Osteoblast (primary cell): ENCODE data around the gene POU6F2. TPM values are rescaled to one million over a fixed set of nuclear protein-coding genes. Genes with fewer than 3 reads are reported as not detected.

ENCODE experiments used
- DNase-seq: peaks from one replicate; pipeline ENCODE4 v3.0.0; 2011; ENCODE audit warnings: low spot score, mixed read lengths; ENCODE audit not compliant: insufficient read length; ENCODE audit errors: missing footprints
- H2AFZ ChIP-seq: 2 replicates; pipeline ENCODE4 v1.6.0; 2011; ENCODE audit warnings: mild to moderate bottlenecking, low read length
- H3K27ac ChIP-seq: 2 replicates; pipeline ENCODE4 v1.5.1; 2011; ENCODE audit warnings: mild to moderate bottlenecking, low read depth, low read length, moderate library complexity
- H3K27me3 ChIP-seq: 2 replicates; pipeline ENCODE4 v1.6.0; 2012; ENCODE audit warnings: mild to moderate bottlenecking, control low read depth, inconsistent platforms, low read length, moderate library complexity; ENCODE audit not compliant: insufficient read depth
- H3K36me3 ChIP-seq: 2 replicates; pipeline ENCODE4 v1.5.1; 2011; ENCODE audit warnings: mild to moderate bottlenecking, low read length, control low read depth, moderate library complexity; ENCODE audit not compliant: insufficient read depth
- H3K4me1 ChIP-seq: 2 replicates; pipeline ENCODE4 v1.5.1; 2011; ENCODE audit warnings: mild to moderate bottlenecking, low read length, control low read depth, moderate library complexity; ENCODE audit not compliant: insufficient read depth
- H3K4me2 ChIP-seq: 2 replicates; pipeline ENCODE4 v1.6.0; 2011; ENCODE audit warnings: mild to moderate bottlenecking, low read length; ENCODE audit not compliant: insufficient read depth
- H3K4me3 ChIP-seq: fragments of 200-600 bp; sonication (generic); 3 replicates; pipeline ENCODE4 v1.5.1; 2012; ENCODE audit warnings: mild to moderate bottlenecking, low read length, inconsistent platforms; ENCODE audit not compliant: insufficient read depth
- H3K79me2 ChIP-seq: 2 replicates; pipeline ENCODE4 v1.6.0; 2012; ENCODE audit warnings: mild to moderate bottlenecking, low read length, control low read depth, inconsistent platforms; ENCODE audit not compliant: insufficient read depth
- H3K9me3 ChIP-seq: 2 replicates; pipeline ENCODE4 v1.5.1; 2011; ENCODE audit warnings: low read depth, low read length, control low read depth
- H4K20me1 ChIP-seq: 2 replicates; pipeline ENCODE4 v1.6.0; 2012; ENCODE audit warnings: mild to moderate bottlenecking, low read length, control low read depth; ENCODE audit not compliant: insufficient read depth
- total RNA-seq: library from RNA; depleted of rRNA; stranded (reverse); fragments of >200 nt; gene quantifications from 2 replicates; pipeline ENCODE4 v1.2.3, GENCODE V29; 2012
- TF ChIP-seq, protein P1 (sequence below): IDR thresholded peaks from 2 replicates; pipeline ENCODE4 v1.5.1; 2011; ENCODE audit warnings: mild to moderate bottlenecking, low read depth, low read length, moderate library complexity; ENCODE audit errors: extremely low read depth

Gene POU6F2
- total RNA-seq, 1 donor: not detected

GRCh38 chr7:39125846-39126245 lies 148.1 kb downstream of the POU6F2 start:
- Histone ChIP-seq H3K27me3 (no peaks in the 10 kb centered on the region), H3K4me1 (no peaks in the 10 kb centered on the region), H3K4me2 (no peak overlapping the region), H3K27ac (no peak overlapping the region), H2AFZ (no peak overlapping the region), H3K79me2 (no peaks in the 10 kb centered on the region), H3K4me3 (no peak overlapping the region), H3K9me3 (no peaks in the 10 kb centered on the region), H4K20me1 (no peaks in the 10 kb centered on the region), H3K36me3 (no peaks in the 10 kb centered on the region)
- TF ChIP-seq, protein P1, sequence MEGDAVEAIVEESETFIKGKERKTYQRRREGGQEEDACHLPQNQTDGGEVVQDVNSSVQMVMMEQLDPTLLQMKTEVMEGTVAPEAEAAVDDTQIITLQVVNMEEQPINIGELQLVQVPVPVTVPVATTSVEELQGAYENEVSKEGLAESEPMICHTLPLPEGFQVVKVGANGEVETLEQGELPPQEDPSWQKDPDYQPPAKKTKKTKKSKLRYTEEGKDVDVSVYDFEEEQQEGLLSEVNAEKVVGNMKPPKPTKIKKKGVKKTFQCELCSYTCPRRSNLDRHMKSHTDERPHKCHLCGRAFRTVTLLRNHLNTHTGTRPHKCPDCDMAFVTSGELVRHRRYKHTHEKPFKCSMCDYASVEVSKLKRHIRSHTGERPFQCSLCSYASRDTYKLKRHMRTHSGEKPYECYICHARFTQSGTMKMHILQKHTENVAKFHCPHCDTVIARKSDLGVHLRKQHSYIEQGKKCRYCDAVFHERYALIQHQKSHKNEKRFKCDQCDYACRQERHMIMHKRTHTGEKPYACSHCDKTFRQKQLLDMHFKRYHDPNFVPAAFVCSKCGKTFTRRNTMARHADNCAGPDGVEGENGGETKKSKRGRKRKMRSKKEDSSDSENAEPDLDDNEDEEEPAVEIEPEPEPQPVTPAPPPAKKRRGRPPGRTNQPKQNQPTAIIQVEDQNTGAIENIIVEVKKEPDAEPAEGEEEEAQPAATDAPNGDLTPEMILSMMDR: no peak
- DNase-seq: no peak

DNA sequence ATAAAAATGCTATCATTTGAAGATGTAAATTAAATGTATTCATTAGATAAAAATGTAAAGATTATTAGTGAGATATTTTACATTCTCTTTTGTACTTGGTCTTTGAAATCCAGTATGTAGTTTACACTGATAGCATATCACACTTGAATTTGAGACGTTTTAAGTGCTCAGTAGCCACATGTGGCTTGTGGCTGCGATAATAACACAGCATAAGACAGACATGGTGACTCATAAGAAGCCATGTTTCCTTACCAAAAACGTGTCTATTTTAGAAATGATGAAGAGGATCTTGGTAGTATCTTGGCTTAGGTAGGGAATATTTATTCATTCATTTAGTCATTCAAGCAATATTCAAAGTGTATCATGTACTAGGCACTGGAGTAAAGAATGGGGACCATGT lies 149.3 kb downstream of the POU6F2 start:
- no peak overlapping the region for H2AFZ ChIP-seq
- H3K4me3 ChIP-seq: no peak overlapping the region
- H3K36me3 ChIP-seq: no peaks in the 10 kb centered on the region
- H3K9me3 ChIP-seq: no peaks in the 10 kb centered on the region
- no peaks in the 10 kb centered on the region for H3K27me3 ChIP-seq
- no peaks in the 10 kb centered on the region for H4K20me1 ChIP-seq
- no peak overlapping the region for H3K27ac ChIP-seq
- no peaks in the 10 kb centered on the region for H3K4me1 ChIP-seq
- TF ChIP-seq, protein P1: no peak
- no peak overlapping the region for H3K4me2 ChIP-seq
- no peaks in the 10 kb centered on the region for H3K79me2 ChIP-seq
- DNase-seq: no peak

GRCh38 chr7:39128287-39128843 lies 150.7 kb downstream of the POU6F2 start:
- no peak for DNase-seq
- H3K4me2 ChIP-seq: no peak overlapping the region
- no peaks in the 10 kb centered on the region for H3K4me1 ChIP-seq
- no peaks in the 10 kb centered on the region for H3K36me3 ChIP-seq
- H3K79me2 ChIP-seq: no peaks in the 10 kb centered on the region
- no peaks in the 10 kb centered on the region for H3K27me3 ChIP-seq
- H3K9me3 ChIP-seq: no peaks in the 10 kb centered on the region
- no peak overlapping the region for H2AFZ ChIP-seq
- no peaks in the 10 kb centered on the region for H4K20me1 ChIP-seq
- TF ChIP-seq, protein P1: no peak
- no peak overlapping the region for H3K27ac ChIP-seq
- no peak overlapping the region for H3K4me3 ChIP-seq

DNA sequence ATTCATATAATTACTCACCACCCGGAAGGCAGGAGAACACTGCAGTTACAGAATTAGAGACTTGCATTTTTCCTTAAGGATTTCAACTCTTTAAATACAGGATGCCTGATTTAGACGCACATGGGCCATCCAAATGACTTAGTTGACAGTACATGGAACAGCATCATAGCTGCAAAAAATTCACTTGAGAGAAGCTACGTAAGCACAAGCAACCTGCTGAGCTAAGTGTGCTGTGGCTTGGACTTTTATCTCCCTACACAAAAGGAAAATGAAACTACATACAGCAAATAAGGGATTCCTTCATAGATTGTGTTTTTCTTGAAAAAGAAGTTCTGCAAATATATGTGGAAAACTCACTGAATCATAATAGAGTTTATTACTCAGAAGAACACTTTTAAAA lies 152.6 kb downstream of the POU6F2 start:
- H2AFZ ChIP-seq: no peak overlapping the region
- TF ChIP-seq, protein P1: no peak
- H4K20me1 ChIP-seq: no peaks in the 10 kb centered on the region
- H3K9me3 ChIP-seq: no peaks in the 10 kb centered on the region
- no peaks in the 10 kb centered on the region for H3K36me3 ChIP-seq
- no peak overlapping the region for H3K27ac ChIP-seq
- H3K4me3 ChIP-seq: no peak overlapping the region
- H3K4me2 ChIP-seq: no peak overlapping the region
- DNase-seq: peak; percentile 15
- no peaks in the 10 kb centered on the region for H3K4me1 ChIP-seq
- no peaks in the 10 kb centered on the region for H3K27me3 ChIP-seq
- H3K79me2 ChIP-seq: no peaks in the 10 kb centered on the region
